Astrocyte (in vitro differentiated cells and primary cell): ENCODE data around the gene CABCOCO1. TPM values are rescaled to one million over a fixed set of nuclear protein-coding genes. Genes with fewer than 3 reads are reported as not detected.
A peak's percentile ranks its signal among the peaks of the same experiment; 100 is the strongest.

ENCODE experiments used
- DNase-seq: peaks from one replicate; pipeline ENCODE4 v3.0.0-alpha.2; 2010; ENCODE audit warnings: low read depth
- FAIRE-seq: peaks from 2 replicates; lab custom pipeline; 2011; peaks lifted over from hg19 to GRCh38; lab: Jason Lieb, UNC
- H2AFZ ChIP-seq: 2 replicates; pipeline ENCODE4 v1.6.0; 2012; ENCODE audit warnings: low read depth, low read length, inconsistent platforms
- H3K27ac ChIP-seq: 2 replicates; pipeline ENCODE4 v1.5.1; 2011; ENCODE audit warnings: low read depth, low read length, inconsistent platforms
- H3K27me3 ChIP-seq: 2 replicates; pipeline ENCODE4 v1.6.0; 2011; ENCODE audit warnings: low read length, inconsistent platforms; ENCODE audit not compliant: insufficient read depth
- H3K36me3 ChIP-seq: 2 replicates; pipeline ENCODE4 v1.5.1; 2011; ENCODE audit warnings: low read length, inconsistent platforms; ENCODE audit not compliant: insufficient read depth
- H3K4me1 ChIP-seq: 2 replicates; pipeline ENCODE4 v1.5.1; 2011; ENCODE audit warnings: low read length, inconsistent platforms; ENCODE audit not compliant: insufficient read depth
- H3K4me2 ChIP-seq: 2 replicates; pipeline ENCODE4 v1.6.0; 2012; ENCODE audit warnings: low read length, inconsistent platforms
- H3K4me3 ChIP-seq: 2 replicates; pipeline ENCODE4 v1.5.1; 2011; ENCODE audit warnings: low read depth, mild to moderate bottlenecking, low read length, inconsistent platforms; ENCODE audit not compliant: insufficient read depth
- H3K79me2 ChIP-seq: 2 replicates; pipeline ENCODE4 v1.6.0; 2012; ENCODE audit warnings: mild to moderate bottlenecking, low read length, inconsistent platforms; ENCODE audit not compliant: insufficient read depth
- H3K9ac ChIP-seq: 2 replicates; pipeline ENCODE4 v1.6.0; 2012; ENCODE audit warnings: mild to moderate bottlenecking, low read length, inconsistent platforms
- H3K9me3 ChIP-seq: 2 replicates; pipeline ENCODE4 v1.5.1; 2012; ENCODE audit warnings: low read depth, mild to moderate bottlenecking, low read length, inconsistent platforms; ENCODE audit not compliant: insufficient read depth
- H4K20me1 ChIP-seq: 2 replicates; pipeline ENCODE4 v1.6.0; 2012; ENCODE audit warnings: low read length, inconsistent platforms; ENCODE audit not compliant: insufficient read depth
- H3K27ac Mint-ChIP-seq: one replicate; pipeline ENCODE4 v1.8.0; 2021; ENCODE audit warnings: mild to moderate bottlenecking, mixed read lengths; ENCODE audit not compliant: unreplicated experiment
- H3K27me3 Mint-ChIP-seq: one replicate; pipeline ENCODE4 v1.8.0; 2021; ENCODE audit warnings: low read depth, mixed read lengths; ENCODE audit not compliant: unreplicated experiment
- H3K36me3 Mint-ChIP-seq: one replicate; pipeline ENCODE4 v1.8.0; 2021; ENCODE audit warnings: low read depth, mixed read lengths; ENCODE audit not compliant: unreplicated experiment
- H3K4me1 Mint-ChIP-seq: one replicate; pipeline ENCODE4 v1.8.0; 2021; ENCODE audit warnings: low read depth, mixed read lengths; ENCODE audit not compliant: unreplicated experiment
- H3K4me3 Mint-ChIP-seq: one replicate; pipeline ENCODE4 v1.8.0; 2021; ENCODE audit warnings: mild to moderate bottlenecking, moderate library complexity, mixed read lengths; ENCODE audit not compliant: unreplicated experiment
- H3K9me3 Mint-ChIP-seq: one replicate; pipeline ENCODE4 v1.8.0; 2021; ENCODE audit warnings: mild to moderate bottlenecking, mixed read lengths; ENCODE audit not compliant: unreplicated experiment
- CTCF ChIP-seq: IDR thresholded peaks from 2 replicates; pipeline ENCODE4 v1.5.1; 2011; ENCODE audit warnings: low read depth, mild to moderate bottlenecking, inconsistent platforms, low read length, moderate library complexity; ENCODE audit not compliant: insufficient read depth
- EZH2 ChIP-seq: IDR thresholded peaks from 2 replicates; pipeline ENCODE4 v1.6.1; 2012; ENCODE audit warnings: mild to moderate bottlenecking, low read length, inconsistent platforms; ENCODE audit not compliant: insufficient read depth
- total RNA-seq: library from RNA; stranded (reverse); gene quantifications from 2 replicates; pipeline ENCODE4 v1.2.1, GENCODE V29; 2021

CABCOCO1 gene
- total RNA-seq, 1 donor from 2014 or later, result 0.23 TPM

- Histone ChIP-seq H3K4me2 (peak overlapping the region; percentile 82), H3K4me3 (peak overlapping the region; percentile 73), H3K9me3 (no peaks in the 10 kb centered on the region), H3K36me3 (no peaks in the 10 kb centered on the region), H3K27me3 (no peaks in the 10 kb centered on the region), H3K79me2 (no peaks in the 10 kb centered on the region), H3K9ac (peak overlapping the region; percentile 82), H2AFZ (no peak overlapping the region), H4K20me1 (no peaks in the 10 kb centered on the region), H3K27ac (no peak overlapping the region), H3K4me1 (no peaks in the 10 kb centered on the region)
- no peaks in the 10 kb centered on the region for H3K27me3 Mint-ChIP-seq
- no peak overlapping the region for H3K27ac Mint-ChIP-seq
- FAIRE-seq, result no peak
- DNase-seq, result no peak
- H3K4me1 Mint-ChIP-seq, result no peaks in the 10 kb centered on the region
- TF ChIP-seq CTCF (no peak), EZH2 (no peak)
- H3K36me3 Mint-ChIP-seq, result no peaks in the 10 kb centered on the region
- peak overlapping the region; percentile 81 for H3K4me3 Mint-ChIP-seq
- no peaks in the 10 kb centered on the region for H3K9me3 Mint-ChIP-seq
Observed at GRCh38 chr10:61663466-61663865, 737 bp downstream of the CABCOCO1 start.

GRCh38 chr10:61664985-61665384 is 2.3 kb downstream of the CABCOCO1 start:
- Histone ChIP-seq H3K36me3 (no peaks in the 10 kb centered on the region), H3K27me3 (no peaks in the 10 kb centered on the region), H3K9me3 (no peaks in the 10 kb centered on the region), H3K79me2 (no peaks in the 10 kb centered on the region), H3K27ac (no peak overlapping the region), H4K20me1 (no peaks in the 10 kb centered on the region), H3K4me3 (no peak overlapping the region), H3K9ac (no peak overlapping the region), H3K4me1 (no peaks in the 10 kb centered on the region), H2AFZ (no peak overlapping the region), H3K4me2 (no peak overlapping the region)
- Mint-ChIP-seq H3K27me3 (no peaks in the 10 kb centered on the region), H3K9me3 (no peaks in the 10 kb centered on the region), H3K36me3 (no peaks in the 10 kb centered on the region), H3K4me3 (no peak overlapping the region), H3K27ac (no peak overlapping the region), H3K4me1 (no peaks in the 10 kb centered on the region)
- no peak for FAIRE-seq
- no peak for DNase-seq
- no peak for TF ChIP-seq EZH2
- TF ChIP-seq CTCF, result no peak

GRCh38 chr10:61669161-61669725 is 6.5 kb downstream of the CABCOCO1 start:
- no peaks in the 10 kb centered on the region for H3K27me3 ChIP-seq
- no peaks in the 10 kb centered on the region for H3K9me3 Mint-ChIP-seq
- no peak overlapping the region for H3K27ac Mint-ChIP-seq
- H3K27ac ChIP-seq, result no peak overlapping the region
- H4K20me1 ChIP-seq, result no peaks in the 10 kb centered on the region
- no peak for FAIRE-seq
- H3K9ac ChIP-seq, result no peak overlapping the region
- H3K4me1 Mint-ChIP-seq, result no peaks in the 10 kb centered on the region
- H2AFZ ChIP-seq, result no peak overlapping the region
- H3K4me3 ChIP-seq, result no peak overlapping the region
- H3K4me1 ChIP-seq, result no peaks in the 10 kb centered on the region
- H3K27me3 Mint-ChIP-seq, result no peaks in the 10 kb centered on the region
- no peaks in the 10 kb centered on the region for H3K79me2 ChIP-seq
- no peak overlapping the region for H3K4me2 ChIP-seq
- no peak overlapping the region for H3K4me3 Mint-ChIP-seq
- no peaks in the 10 kb centered on the region for H3K36me3 Mint-ChIP-seq
- TF ChIP-seq CTCF, result no peak
- TF ChIP-seq EZH2, result no peak
- no peaks in the 10 kb centered on the region for H3K9me3 ChIP-seq
- no peaks in the 10 kb centered on the region for H3K36me3 ChIP-seq
- DNase-seq, result no peak
